ENCODE results near the gene RDH12.
"Not testable (repeated sequence)": the region's sequence is repeated elsewhere in the genome, so short reads cannot be mapped to it uniquely, and the experiment has no call there.

RDH12 gene

GRCh38 chr14:67701492-67701891, at the start of gene RDH12:
Gene RDH12 (plus strand): TSS chr14:67701886. CDS start chr14:67722643, 20,757 bp downstream.
- not testable (repeated sequence) for DNase-seq

GRCh38 chr14:67652189-67652588, 49.5 kb upstream of the RDH12 start:
- no peak for DNase-seq

- DNase-seq: no peak
These were observed 47.9 kb upstream of the RDH12 start for GRCh38 chr14:67653651-67654280.

GRCh38 chr14:67663633-67664032, 38.1 kb upstream of the RDH12 start:
- no peak for DNase-seq

- DNase-seq: no peak
These were observed 35.8 kb upstream of the RDH12 start for GRCh38 chr14:67665868-67666267.

- DNase-seq: peak; percentile 58 to 66
These were observed 34.8 kb upstream of the RDH12 start for GRCh38 chr14:67666750-67667449.

GRCh38 chr14:67668559-67668958, 33.1 kb upstream of the RDH12 start:
- no peak for DNase-seq

- DNase-seq: no peak
These were observed 28.2 kb upstream of the RDH12 start for GRCh38 chr14:67673451-67673850.

GRCh38 chr14:67674139-67674479, 27.6 kb upstream of the RDH12 start:
- DNase-seq: peak; percentile 19 to 21

- DNase-seq: peak; percentile 42 to 65
These were observed 27.0 kb upstream of the RDH12 start, which contains the start of gene VTI1B for GRCh38 chr14:67674480-67675218. Gene VTI1B (minus strand): TSS chr14:67674632. CDS start chr14:67674489, 143 bp downstream.

- no peak for DNase-seq
These were observed 26.5 kb upstream of the RDH12 start for GRCh38 chr14:67675219-67675582.

- DNase-seq: no peak
These were observed 22.7 kb upstream of the RDH12 start for GRCh38 chr14:67679006-67679405.

- DNase-seq: no peak
These were observed 21.5 kb upstream of the RDH12 start for GRCh38 chr14:67680121-67680602.

- DNase-seq: peak; percentile 35 to 65
These were observed 20.7 kb upstream of the RDH12 start for GRCh38 chr14:67680941-67681340.

GRCh38 chr14:67683842-67684241, 17.8 kb upstream of the RDH12 start:
- DNase-seq: no peak

- DNase-seq: no peak
These were observed 11.7 kb upstream of the RDH12 start for GRCh38 chr14:67690011-67690410.

GRCh38 chr14:67694791-67695393, 6.8 kb upstream of the RDH12 start:
- peak; percentile 39 to 75 for DNase-seq

- DNase-seq: peak; percentile 83 to 88
These were observed 6.2 kb upstream of the RDH12 start, which contains the start of gene RDH11 for GRCh38 chr14:67695394-67695949. Gene RDH11 (minus strand): TSS chr14:67695764. CDS start chr14:67695703, 61 bp downstream.

- DNase-seq: no peak
These were observed 4.7 kb upstream of the RDH12 start for GRCh38 chr14:67697006-67697405.

- DNase-seq: no peak
These were observed 3.5 kb upstream of the RDH12 start for GRCh38 chr14:67698179-67698578.

GRCh38 chr14:67703997-67704396, 2.3 kb downstream of the RDH12 start:
- DNase-seq: no peak

- peak; percentile 66 to 76 for DNase-seq
These were observed 2.9 kb downstream of the RDH12 start for GRCh38 chr14:67704484-67705089.
